ENCODE results near the gene P4HB. TPM values are rescaled to one million over a fixed set of nuclear protein-coding genes. Genes with fewer than 3 reads are reported as not detected.

Gene P4HB
- total RNA-seq, 1 donor from 2014 or later: 203 TPM

DNA sequence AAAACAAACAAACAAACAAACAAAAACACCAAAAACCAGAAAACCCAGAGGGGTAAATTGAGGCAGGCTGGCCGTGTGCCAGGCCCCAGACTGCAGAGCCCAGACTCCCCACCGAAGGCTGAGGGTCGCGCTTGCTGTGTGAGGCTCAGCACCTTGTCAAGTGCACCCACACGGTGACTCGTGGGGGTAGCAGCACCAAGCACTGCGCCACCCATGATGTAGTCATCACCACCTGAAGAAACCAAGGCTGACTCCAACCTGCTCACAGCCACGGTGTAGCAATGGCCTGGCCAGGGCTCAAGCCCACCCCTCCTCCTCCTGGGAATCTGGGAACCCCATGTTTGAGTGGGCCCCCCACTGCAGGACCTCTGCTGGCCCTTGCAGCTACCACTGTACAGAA, 39.2 kb downstream of the P4HB start:
- Histone ChIP-seq H3K27ac (no peak overlapping the region), H4K20me1 (ENCODE audit: low read depth) (peaks cover 18% of the 10 kb centered on the region), H3K27me3 (no peaks in the 10 kb centered on the region), H3K9me3 (ENCODE audit: low read depth) (no peaks in the 10 kb centered on the region), H3K4me1 (no peaks in the 10 kb centered on the region), H2AFZ (replicated peaks) (no peak overlapping the region), H3F3A (ENCODE audit: low read depth) (peaks cover 6% of the 10 kb centered on the region), H3K79me2 (ENCODE audit: low read depth) (no peaks in the 10 kb centered on the region), H3K4me3 (no peak overlapping the region), H3K4me2 (no peak overlapping the region), H3K36me3 (no peaks in the 10 kb centered on the region), H3K9ac (no peak overlapping the region)
- Mint-ChIP-seq H3K27me3 (ENCODE audit: insufficient read depth, low read depth) (peaks cover 9% of the 10 kb centered on the region), H3K9me3 (no peaks in the 10 kb centered on the region), H3K27ac (no peak overlapping the region), H3K36me3 (peaks cover 4% of the 10 kb centered on the region), H3K4me3 (no peak overlapping the region), H3K4me1 (peaks cover 3% of the 10 kb centered on the region)
- DNase-seq (ENCODE audit: low spot score): no peak
- TF ChIP-seq CTCF (IDR thresholded peaks at IDR 0.05): no peak
- no peak for TF ChIP-seq EZH2 (IDR thresholded peaks at IDR 0.05)
- TF ChIP-seq EZH2phosphoT487 (IDR thresholded peaks at IDR 0.05): no peak

DNA sequence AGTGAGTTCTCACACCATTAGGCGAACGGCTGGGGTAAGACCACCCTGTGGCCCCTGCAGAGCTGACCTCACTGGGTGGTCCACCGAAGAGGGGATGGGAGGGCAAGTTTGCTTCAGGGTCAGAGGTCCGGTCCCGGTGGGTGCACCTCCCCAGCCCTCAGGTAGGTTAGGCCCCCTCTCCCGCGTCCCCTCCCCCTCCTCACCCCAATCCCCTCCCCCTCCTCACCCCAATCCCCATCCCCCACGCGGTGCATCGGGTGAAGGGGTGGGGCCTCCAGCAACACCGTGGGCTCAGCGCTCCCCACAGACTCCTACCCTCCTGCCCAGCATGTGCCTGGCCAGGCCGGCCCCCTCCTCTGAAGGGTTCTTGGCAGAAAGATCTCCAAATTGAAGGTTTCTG, 40.6 kb downstream of the P4HB start:
- Histone ChIP-seq H3K4me1 (no peaks in the 10 kb centered on the region), H3K4me2 (no peak overlapping the region), H3K27me3 (no peaks in the 10 kb centered on the region), H3K27ac (no peak overlapping the region), H3K36me3 (no peaks in the 10 kb centered on the region), H3F3A (ENCODE audit: low read depth) (peaks cover 6% of the 10 kb centered on the region), H3K9ac (no peak overlapping the region), H3K9me3 (ENCODE audit: low read depth) (no peaks in the 10 kb centered on the region), H4K20me1 (ENCODE audit: low read depth) (peaks cover 3% of the 10 kb centered on the region), H2AFZ (replicated peaks) (no peak overlapping the region), H3K79me2 (ENCODE audit: low read depth) (no peaks in the 10 kb centered on the region), H3K4me3 (no peak overlapping the region)
- Mint-ChIP-seq H3K9me3 (no peaks in the 10 kb centered on the region), H3K4me1 (peaks cover 3% of the 10 kb centered on the region), H3K4me3 (no peak overlapping the region), H3K27ac (no peak overlapping the region), H3K36me3 (peaks cover 2% of the 10 kb centered on the region), H3K27me3 (ENCODE audit: insufficient read depth, low read depth) (peaks cover 9% of the 10 kb centered on the region)
- DNase-seq (ENCODE audit: low spot score): no peak
- TF ChIP-seq EZH2phosphoT487 (IDR thresholded peaks at IDR 0.05) (no peak), CTCF (IDR thresholded peaks at IDR 0.05) (no peak), EZH2 (IDR thresholded peaks at IDR 0.05) (no peak)

GRCh38 chr17:81817758-81818147, 42.6 kb downstream of the P4HB start:
- no peak for DNase-seq (ENCODE audit: low spot score)
- Histone ChIP-seq H3K4me2 (no peak overlapping the region), H3K27me3 (no peaks in the 10 kb centered on the region), H3F3A (ENCODE audit: low read depth) (peaks cover 6% of the 10 kb centered on the region), H4K20me1 (ENCODE audit: low read depth) (no peaks in the 10 kb centered on the region), H3K4me3 (no peak overlapping the region), H3K36me3 (no peaks in the 10 kb centered on the region), H3K79me2 (ENCODE audit: low read depth) (no peaks in the 10 kb centered on the region), H3K9ac (no peak overlapping the region), H2AFZ (replicated peaks) (no peak overlapping the region), H3K4me1 (no peaks in the 10 kb centered on the region), H3K27ac (no peak overlapping the region), H3K9me3 (ENCODE audit: low read depth) (no peaks in the 10 kb centered on the region)
- Mint-ChIP-seq H3K4me3 (no peak overlapping the region), H3K27ac (no peak overlapping the region), H3K36me3 (peaks cover 2% of the 10 kb centered on the region), H3K27me3 (ENCODE audit: insufficient read depth, low read depth) (peaks cover 9% of the 10 kb centered on the region), H3K4me1 (peaks cover 3% of the 10 kb centered on the region), H3K9me3 (no peaks in the 10 kb centered on the region)
- TF ChIP-seq EZH2phosphoT487 (IDR thresholded peaks at IDR 0.05) (no peak), EZH2 (IDR thresholded peaks at IDR 0.05) (no peak), CTCF (IDR thresholded peaks at IDR 0.05) (no peak)

DNA sequence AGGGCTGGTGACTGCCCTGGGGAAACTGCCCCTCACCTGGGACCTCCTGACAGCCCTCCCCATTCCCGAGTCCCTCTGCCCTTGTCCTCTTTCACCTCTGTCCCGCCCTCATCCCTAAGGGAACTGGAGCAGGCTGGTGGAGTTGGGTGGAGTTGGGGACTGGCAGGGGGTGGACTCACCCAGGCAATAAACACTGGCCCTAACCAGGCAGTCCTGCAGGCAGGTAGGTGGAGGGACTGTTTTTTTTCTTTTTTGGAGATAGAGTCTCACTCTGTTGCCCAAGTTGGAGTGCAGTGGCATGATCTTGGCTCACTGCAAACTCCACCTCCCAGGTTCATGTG, 44.7 kb downstream of the P4HB start:
- DNase-seq (ENCODE audit: low spot score): no peak
- no peak overlapping the region for H3K4me2 ChIP-seq
- H3K4me1 Mint-ChIP-seq: peaks cover 3% of the 10 kb centered on the region
- no peaks in the 10 kb centered on the region for H3K4me1 ChIP-seq
- no peaks in the 10 kb centered on the region for H3K9me3 Mint-ChIP-seq
- H2AFZ ChIP-seq (replicated peaks): no peak overlapping the region
- H3K9ac ChIP-seq: no peak overlapping the region
- no peak for TF ChIP-seq EZH2 (IDR thresholded peaks at IDR 0.05)
- no peak for TF ChIP-seq CTCF (IDR thresholded peaks at IDR 0.05)
- TF ChIP-seq EZH2phosphoT487 (IDR thresholded peaks at IDR 0.05): no peak
- H3K36me3 Mint-ChIP-seq: no peaks in the 10 kb centered on the region
- H3K27ac Mint-ChIP-seq: no peak overlapping the region
- H3K4me3 ChIP-seq: no peak overlapping the region
- no peaks in the 10 kb centered on the region for H3K9me3 ChIP-seq (ENCODE audit: low read depth)
- no peak overlapping the region for H3K4me3 Mint-ChIP-seq
- H3K36me3 ChIP-seq: no peaks in the 10 kb centered on the region
- no peaks in the 10 kb centered on the region for H4K20me1 ChIP-seq (ENCODE audit: low read depth)
- no peak overlapping the region for H3K27ac ChIP-seq
- peaks cover 6% of the 10 kb centered on the region for H3K27me3 Mint-ChIP-seq (ENCODE audit: insufficient read depth, low read depth)
- peaks cover 6% of the 10 kb centered on the region for H3F3A ChIP-seq (ENCODE audit: low read depth)
- H3K27me3 ChIP-seq: no peaks in the 10 kb centered on the region
- H3K79me2 ChIP-seq (ENCODE audit: low read depth): no peaks in the 10 kb centered on the region

Data from neural progenitor cell (in vitro differentiated cells).